Measurements from ENCODE around the gene SCYL3.
"Not testable (repeated sequence)": the region's sequence is repeated elsewhere in the genome, so short reads cannot be mapped to it uniquely, and the experiment has no call there.

SCYL3 gene, protein sequence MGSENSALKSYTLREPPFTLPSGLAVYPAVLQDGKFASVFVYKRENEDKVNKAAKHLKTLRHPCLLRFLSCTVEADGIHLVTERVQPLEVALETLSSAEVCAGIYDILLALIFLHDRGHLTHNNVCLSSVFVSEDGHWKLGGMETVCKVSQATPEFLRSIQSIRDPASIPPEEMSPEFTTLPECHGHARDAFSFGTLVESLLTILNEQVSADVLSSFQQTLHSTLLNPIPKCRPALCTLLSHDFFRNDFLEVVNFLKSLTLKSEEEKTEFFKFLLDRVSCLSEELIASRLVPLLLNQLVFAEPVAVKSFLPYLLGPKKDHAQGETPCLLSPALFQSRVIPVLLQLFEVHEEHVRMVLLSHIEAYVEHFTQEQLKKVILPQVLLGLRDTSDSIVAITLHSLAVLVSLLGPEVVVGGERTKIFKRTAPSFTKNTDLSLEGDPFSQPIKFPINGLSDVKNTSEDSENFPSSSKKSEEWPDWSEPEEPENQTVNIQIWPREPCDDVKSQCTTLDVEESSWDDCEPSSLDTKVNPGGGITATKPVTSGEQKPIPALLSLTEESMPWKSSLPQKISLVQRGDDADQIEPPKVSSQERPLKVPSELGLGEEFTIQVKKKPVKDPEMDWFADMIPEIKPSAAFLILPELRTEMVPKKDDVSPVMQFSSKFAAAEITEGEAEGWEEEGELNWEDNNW

DNA sequence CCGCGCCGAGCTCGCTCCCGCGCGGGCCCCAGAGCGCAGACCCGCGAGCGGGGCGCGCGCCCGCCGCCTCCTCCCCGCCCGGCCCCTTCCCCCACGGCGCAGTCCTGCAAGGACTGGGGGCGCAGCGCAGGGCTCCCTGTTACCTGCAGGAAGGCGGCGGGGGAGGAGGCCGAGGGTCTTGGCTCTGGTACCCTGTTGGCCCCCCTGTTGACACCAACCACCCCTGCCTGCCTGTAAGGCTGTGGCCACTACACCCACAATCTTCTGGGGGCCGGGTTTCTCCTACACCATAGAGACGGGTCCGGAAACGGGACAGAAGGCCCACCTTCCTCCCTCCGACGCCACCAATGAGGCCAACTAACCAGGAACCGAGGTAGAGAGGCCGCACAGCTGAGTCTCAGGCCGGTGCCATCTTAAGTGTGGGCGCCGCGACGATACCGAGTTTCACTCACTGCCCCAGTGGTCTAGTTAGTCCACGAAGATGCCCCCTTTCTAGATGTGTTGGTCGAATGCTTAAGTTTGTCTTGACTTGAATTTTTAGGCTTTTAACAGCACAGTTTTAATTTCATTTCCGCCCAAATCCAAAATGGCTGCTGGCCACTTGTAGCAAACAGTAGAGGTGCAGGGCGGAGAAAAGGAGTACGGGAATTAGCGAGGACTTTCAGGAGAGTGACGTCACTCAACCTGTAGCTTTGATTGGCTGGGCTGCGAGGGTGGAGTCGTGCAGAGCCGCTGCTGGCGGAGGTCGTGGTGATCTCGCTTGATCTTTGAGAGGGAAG lies at the start of gene SCYL3:
Gene SCYL3 (minus strand): TSS at position 252 of the 779 bp plus-strand sequence. CDS start 5,056 bp downstream, outside the sequence.
- peak; percentile 99 for DNase-seq

GRCh38 chr1:169941982-169942830 lies 48.5 kb upstream of the SCYL3 start:
- DNase-seq, result no peak

GRCh38 chr1:169933984-169934725 lies 40.5 kb upstream of the SCYL3 start:
- DNase-seq, result no peak

- DNase-seq, result no peak
Measured at GRCh38 chr1:169931795-169932231, 38.1 kb upstream of the SCYL3 start.

DNA sequence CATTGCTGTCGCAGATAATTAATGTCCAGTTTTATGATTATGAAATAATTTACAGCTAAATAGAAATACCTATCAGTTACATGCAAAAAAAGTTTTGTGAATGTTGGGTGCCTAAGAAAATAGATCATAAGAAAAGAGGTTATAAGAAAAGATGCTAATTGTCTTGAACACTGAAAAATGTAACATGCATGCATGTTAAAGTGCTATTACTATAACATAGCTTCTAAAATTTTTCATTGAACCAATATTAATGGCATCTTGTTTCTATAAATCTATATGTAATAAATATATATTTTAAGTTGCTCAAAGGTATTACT lies 35.5 kb upstream of the SCYL3 start:
- no peak for DNase-seq

DNA sequence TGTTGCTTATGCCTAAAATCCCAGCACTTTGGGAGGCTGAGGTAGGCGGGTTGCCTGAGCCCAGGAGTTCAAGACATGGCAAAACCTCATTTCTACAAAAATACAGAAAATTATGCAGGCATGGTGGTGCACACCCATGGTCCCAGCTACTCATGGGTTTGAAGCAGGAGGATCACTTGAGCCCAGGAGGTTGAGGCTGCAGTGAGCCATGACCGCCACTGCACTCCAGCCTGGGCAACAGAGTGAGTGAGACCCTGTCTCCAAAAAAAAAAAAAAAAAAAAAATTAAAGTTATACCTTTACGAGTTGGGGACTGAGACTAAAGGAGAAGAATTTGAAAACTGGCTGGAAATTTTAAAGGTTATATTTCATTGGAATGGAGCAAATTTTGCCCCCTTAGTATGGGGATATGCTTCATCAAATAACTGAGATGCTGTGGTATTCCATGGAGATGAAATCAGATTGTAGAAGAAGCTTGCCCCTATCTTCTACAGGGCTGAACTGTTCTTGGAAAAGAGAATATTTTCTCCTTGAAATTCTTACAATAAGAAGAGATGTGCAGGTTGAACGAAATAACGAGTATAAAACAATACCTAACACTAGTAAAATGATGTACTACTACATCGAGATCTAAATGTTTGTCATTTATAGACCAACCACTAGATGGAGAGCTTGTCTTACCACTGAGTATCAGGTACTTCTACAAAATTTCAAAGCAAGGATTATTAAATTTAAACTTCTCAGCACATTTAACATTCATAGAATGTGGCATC lies 34.9 kb upstream of the SCYL3 start:
- peak; percentile 79 for DNase-seq

DNA sequence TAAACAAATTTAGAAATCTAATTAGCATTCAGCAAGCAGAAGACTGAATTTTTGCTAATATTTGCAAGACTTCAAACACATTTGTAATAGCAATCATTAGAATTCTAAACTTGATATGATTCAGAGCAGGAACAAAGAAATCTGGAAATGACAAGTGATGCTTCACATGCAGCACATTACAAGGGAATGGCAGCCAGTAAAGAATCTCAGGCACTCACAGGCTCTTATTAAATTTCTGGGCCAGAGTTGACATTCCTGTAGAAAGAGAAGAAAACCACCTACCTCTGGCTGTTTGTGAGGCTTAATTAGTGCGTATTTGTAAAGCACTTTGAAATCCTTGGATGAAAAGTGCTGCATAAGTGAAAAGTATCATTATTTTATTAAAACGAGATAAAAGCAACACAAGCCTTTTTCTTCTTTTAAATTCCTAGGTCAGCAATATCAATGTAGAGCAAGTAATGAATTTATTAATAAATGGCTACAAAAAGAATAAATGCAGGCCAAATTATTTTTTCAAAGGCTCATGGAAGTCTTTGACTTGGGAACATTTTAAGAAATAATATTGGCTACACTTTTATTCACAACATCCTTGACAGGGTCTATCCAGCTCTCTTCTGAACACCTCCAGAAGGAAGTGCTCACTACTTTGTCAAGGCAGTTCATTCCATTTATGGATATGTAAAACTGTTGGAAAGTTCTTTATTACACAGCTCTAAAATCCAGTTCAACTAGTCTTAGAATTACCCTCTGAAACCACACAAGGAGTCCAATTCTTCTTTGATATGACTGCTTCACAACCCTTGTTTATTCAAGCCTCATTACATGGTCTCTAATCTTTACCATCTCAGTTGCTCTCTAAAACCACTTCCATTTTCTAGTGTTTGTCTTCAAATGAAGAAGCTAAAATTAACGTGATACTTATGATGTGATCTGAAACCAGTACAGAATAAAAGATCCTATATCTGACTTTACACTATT lies 32.1 kb upstream of the SCYL3 start:
- DNase-seq, result peak; percentile 56

DNA sequence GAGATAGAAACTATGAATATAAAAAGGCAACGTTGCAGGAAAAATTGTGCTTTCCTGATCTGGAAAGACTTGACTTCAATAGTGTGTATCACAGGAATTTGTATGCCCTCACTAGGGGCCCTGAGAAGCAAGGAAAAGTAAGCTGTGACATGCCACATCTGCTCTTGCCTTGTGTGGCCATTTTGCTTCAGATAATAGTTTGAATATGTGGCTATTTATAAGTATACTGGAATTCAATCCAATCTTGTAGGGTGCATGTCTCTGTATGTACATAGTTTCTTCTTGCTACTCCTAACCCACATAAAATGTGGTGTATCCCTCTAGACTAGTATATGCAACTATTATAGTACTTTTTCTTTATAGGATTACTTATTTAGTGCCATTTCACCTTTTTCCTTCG lies 31.1 kb upstream of the SCYL3 start:
- no peak for DNase-seq

GRCh38 chr1:169924063-169924462 lies 30.4 kb upstream of the SCYL3 start:
- DNase-seq, result no peak

- no peak for DNase-seq
Measured at GRCh38 chr1:169921080-169921479, 27.4 kb upstream of the SCYL3 start.

DNA sequence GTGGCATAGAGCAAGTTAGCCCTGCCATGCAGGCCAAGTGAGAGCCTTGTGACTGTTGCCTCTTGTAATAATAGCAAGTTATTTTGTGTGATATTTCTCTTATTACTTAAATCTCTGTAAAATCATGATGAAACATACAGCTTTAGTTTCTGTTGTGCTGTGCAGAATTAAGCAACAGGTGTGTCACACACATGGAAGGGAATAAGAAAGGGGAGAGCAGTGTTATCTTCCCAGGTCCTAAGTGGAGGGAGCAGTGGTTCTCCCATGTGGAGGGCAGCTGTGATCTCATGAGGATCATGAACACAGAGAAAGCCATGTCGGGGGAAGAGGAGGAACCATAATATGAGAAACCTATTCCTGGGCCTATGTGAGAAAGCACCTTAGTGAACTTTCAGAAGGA lies 25.2 kb upstream of the SCYL3 start:
- no peak for DNase-seq

DNA sequence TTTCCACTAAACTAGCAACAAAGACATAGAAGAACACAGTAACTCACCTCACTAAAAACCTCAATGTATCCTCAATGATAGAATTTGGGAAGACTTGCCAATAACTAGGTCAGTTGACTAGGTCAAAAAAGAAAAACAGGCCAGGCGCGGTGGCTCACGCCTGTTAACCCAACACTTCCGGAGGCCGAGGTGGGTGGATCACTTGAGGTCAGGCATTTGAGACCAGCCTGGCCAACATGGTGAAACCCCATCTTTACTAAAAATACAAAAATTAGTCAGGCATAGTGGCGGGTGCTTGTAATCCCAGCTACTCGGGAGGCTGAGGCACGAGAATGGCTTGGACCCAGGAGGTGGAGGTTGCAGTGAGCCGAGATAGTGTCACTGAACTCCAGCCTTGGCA lies 24.5 kb upstream of the SCYL3 start:
- not testable (repeated sequence) for DNase-seq

GRCh38 chr1:169915150-169915549 lies 21.5 kb upstream of the SCYL3 start:
- DNase-seq, result no peak

- DNase-seq, result no peak
Measured at GRCh38 chr1:169914531-169914930, 20.8 kb upstream of the SCYL3 start.

- DNase-seq, result no peak
Measured at GRCh38 chr1:169909499-169909898, 15.8 kb upstream of the SCYL3 start.

DNA sequence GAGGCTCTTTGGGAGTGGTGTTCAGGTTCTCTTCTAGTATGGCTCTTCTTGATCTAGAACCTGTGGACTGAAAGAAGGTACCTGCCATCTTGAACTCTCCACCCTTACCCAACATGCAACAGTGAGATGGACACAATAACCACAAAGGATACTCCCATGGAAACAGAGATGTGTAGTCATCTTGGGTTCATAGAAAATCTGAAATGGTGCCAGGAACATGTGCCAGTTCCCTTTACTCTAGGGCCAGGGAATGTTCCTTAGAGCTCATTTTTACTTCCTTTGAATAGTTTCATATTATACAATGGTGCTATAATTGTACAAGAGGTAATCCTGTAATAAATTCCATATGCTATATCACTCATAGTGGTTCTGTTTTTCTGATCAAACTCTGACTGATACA lies 13.2 kb upstream of the SCYL3 start:
- no peak for DNase-seq

DNA sequence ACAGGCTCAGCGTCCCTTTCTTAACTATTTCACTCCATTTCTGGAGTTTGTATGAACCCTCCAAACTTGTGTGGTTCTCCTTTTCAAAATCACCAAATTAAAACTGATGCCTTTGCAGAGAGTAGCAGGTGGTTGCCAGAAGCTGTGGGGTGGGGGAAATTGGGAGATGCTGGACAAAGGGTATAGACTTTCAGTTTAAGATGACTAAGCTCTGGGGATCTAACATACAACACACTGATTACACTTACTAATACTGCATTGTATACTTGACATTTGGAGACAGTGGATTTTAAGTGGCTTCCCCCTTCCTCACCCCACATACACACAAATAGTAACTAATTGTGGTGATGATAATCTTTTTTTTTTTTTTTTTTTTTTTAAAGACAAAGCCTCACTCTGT lies 11.1 kb upstream of the SCYL3 start:
- no peak for DNase-seq

DNA sequence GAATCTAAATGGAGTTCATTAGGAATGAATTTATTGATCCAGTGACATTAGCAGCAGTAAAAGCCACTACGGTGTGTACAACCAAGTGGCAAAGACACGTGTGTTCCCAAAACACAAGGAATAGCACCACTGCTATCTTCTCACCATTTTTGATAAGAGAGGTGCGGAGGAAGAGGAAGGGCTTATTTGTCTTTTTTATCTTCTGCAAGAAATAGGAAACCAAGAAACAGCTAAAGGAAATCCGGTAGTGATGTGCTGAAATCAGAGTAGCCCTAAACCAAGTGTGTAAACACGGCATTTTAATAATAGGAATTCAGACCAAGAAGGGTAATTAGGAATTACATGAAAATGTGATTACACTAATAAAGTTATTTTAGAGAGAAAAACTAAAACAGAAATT lies 9.1 kb upstream of the SCYL3 start:
- DNase-seq, result peak; percentile 13

DNA sequence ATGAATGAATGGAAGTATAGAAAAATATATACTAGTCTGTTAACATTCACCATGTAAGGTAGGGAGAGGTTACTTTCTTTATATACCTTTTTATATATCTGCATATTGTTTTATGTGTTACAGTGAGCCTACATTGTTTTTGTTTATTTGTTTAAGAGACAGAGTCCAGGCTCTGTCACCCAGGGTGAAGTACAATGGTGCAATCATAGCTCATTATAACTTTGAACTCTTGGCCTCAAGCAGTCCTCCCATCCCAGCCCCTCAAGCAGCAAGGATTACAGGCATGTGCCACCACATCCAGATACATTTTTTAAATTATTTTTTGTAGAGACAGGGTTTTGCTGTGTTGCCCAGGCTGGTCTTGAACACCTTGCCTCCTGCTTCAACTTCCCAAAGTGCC lies 7.4 kb upstream of the SCYL3 start:
- DNase-seq, result no peak

GRCh38 chr1:169900571-169900970 lies 6.9 kb upstream of the SCYL3 start:
- DNase-seq, result no peak
